Measurements from ENCODE around the gene SCYL1. TPM values are rescaled to one million over a fixed set of nuclear protein-coding genes. Genes with fewer than 3 reads are reported as not detected.

The SCYL1 gene
- total RNA-seq, 1 donor from 2014 or later, result 79.4 TPM

- peaks cover 17% of the 10 kb centered on the region for H3K27me3 Mint-ChIP-seq
- H3K4me3 Mint-ChIP-seq, result peak overlapping the region; percentile 88
- DNase-seq (ENCODE audit: extremely low spot score, unreplicated experiment), result no peak
- no peak for TF ChIP-seq CTCF (conservative IDR thresholded peaks at IDR 0.05)
- H3K27ac Mint-ChIP-seq, result peak overlapping the region; percentile 72
- H3K4me1 Mint-ChIP-seq (ENCODE audit: unreplicated experiment), result peaks cover 38% of the 10 kb centered on the region
- H3K9me3 Mint-ChIP-seq, result no peaks in the 10 kb centered on the region
- H3K36me3 Mint-ChIP-seq, result peaks cover 3% of the 10 kb centered on the region
These were observed 48.7 kb downstream of the SCYL1 start for GRCh38 chr11:65573391-65574079.

DNA sequence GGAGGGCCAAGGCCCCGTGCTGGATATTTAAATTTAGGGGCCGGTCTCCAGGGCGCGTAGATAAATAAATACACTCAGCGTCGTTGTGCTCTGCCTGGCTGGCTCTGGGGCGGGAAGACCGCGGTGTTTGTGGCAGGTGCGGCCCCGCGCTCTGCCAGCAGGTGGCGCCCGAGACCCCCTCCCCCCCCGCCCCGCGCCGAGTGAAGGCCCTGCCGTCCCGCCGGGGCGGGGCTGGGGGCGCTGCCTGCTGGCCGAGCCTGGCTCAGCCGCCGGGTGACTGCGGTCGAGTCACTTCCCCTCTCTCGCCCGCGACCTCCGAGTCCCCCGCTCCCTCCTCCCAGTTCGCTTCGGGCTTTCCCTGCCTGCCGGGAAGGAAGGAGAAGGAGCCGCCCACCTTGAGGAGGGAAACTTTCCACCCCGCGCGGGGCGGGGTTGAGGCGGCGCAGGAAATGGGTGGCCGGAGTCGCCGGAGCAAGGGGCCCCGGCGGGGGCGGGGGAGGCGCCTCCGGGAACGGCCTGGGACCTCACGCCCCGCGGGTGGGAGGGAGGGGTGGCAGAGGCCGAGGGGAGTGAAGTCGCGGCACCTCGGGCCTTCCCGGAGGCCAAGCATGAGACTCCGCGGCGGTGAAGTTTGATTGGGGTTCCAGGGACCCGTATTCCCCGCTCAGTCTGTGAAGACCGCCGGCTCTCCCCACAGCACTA lies 49.4 kb downstream of the SCYL1 start:
- no peaks in the 10 kb centered on the region for H3K9me3 Mint-ChIP-seq
- peak; percentile 99 for TF ChIP-seq CTCF (conservative IDR thresholded peaks at IDR 0.05)
- peak overlapping the region; percentile 80 for H3K27ac Mint-ChIP-seq
- peak; percentile 87 for DNase-seq (ENCODE audit: extremely low spot score, unreplicated experiment)
- H3K4me1 Mint-ChIP-seq (ENCODE audit: unreplicated experiment), result peaks cover 33% of the 10 kb centered on the region
- H3K36me3 Mint-ChIP-seq, result peaks cover 3% of the 10 kb centered on the region
- peak overlapping the region; percentile 88 for H3K4me3 Mint-ChIP-seq
- H3K27me3 Mint-ChIP-seq, result peaks cover 17% of the 10 kb centered on the region

- DNase-seq (ENCODE audit: extremely low spot score, unreplicated experiment), result no peak
- Mint-ChIP-seq H3K4me3 (peak overlapping the region; percentile 88), H3K27ac (peak overlapping the region; percentile 80), H3K9me3 (no peaks in the 10 kb centered on the region), H3K4me1 (ENCODE audit: unreplicated experiment) (peaks cover 28% of the 10 kb centered on the region), H3K36me3 (peaks cover 3% of the 10 kb centered on the region), H3K27me3 (peaks cover 17% of the 10 kb centered on the region)
- no peak for TF ChIP-seq CTCF (conservative IDR thresholded peaks at IDR 0.05)
These were observed 50.1 kb downstream of the SCYL1 start for GRCh38 chr11:65574811-65575567.

DNA sequence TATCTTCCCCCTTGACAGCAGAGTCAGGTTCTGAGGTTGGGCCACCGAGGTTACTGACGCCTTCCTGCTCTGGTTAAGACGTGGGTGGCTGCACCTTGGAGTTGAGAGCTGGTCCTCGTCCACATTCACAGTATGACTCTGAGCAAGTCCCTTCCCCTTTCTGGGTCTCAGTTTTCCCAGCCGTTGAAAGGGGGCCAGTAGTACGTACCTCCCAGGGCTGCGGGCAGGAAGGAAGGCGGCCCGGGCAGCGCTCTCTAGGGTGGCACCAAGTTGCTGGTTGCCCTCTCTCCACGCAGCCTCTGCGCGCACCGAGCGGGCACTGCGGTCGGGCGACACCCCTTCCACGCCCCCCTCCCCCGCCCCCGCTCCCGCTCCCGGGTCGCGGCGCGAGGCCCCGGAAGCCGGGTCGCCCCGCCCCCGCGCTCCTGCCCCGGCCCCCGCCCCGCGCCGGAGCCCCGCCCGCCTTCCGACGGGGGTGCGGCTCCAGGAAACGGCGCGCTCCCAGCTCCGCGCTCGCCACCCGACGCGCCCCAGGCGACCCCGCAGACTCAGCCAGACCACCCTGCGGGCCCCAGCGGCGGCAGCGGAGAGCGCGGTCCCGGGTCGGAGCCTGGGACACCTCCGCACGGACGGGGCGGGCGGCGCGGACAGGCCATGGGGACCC lies 50.8 kb downstream of the SCYL1 start, which contains the start of gene EHBP1L1:
TSS of gene EHBP1L1 (plus strand) at position 486 of the 664 bp plus-strand sequence. CDS start 250 bp downstream, outside the sequence.
- TF ChIP-seq CTCF (conservative IDR thresholded peaks at IDR 0.05), result no peak
- peak within 1 kb of the TSS; percentile 80 for H3K27ac Mint-ChIP-seq

GRCh38 chr11:65576232-65576866 lies 51.5 kb downstream of the SCYL1 start:
- TF ChIP-seq CTCF (conservative IDR thresholded peaks at IDR 0.05), result no peak
- Mint-ChIP-seq H3K9me3 (no peaks in the 10 kb centered on the region), H3K27ac (peak overlapping the region; percentile 59), H3K36me3 (no peaks in the 10 kb centered on the region), H3K4me1 (ENCODE audit: unreplicated experiment) (peaks cover 25% of the 10 kb centered on the region), H3K27me3 (peaks cover 17% of the 10 kb centered on the region), H3K4me3 (peak overlapping the region; percentile 69)
- no peak for DNase-seq (ENCODE audit: extremely low spot score, unreplicated experiment)

More for the DNA sequence above, 50.8 kb downstream of the SCYL1 start, which contains the start of gene EHBP1L1:
- peaks cover 17% of the 10 kb centered on the region for H3K27me3 Mint-ChIP-seq
- H3K4me1 Mint-ChIP-seq (ENCODE audit: unreplicated experiment), result peaks cover 25% of the 10 kb centered on the region
- no peaks in the 10 kb centered on the region for H3K9me3 Mint-ChIP-seq
- H3K36me3 Mint-ChIP-seq, result no peaks in the 10 kb centered on the region
- no peak for DNase-seq (ENCODE audit: extremely low spot score, unreplicated experiment)
- peak within 1 kb of the TSS; percentile 88 for H3K4me3 Mint-ChIP-seq

All from type B pancreatic cell (in vitro differentiated cells).